AG04449 (cell line): Measurements from ENCODE around the gene ATP13A2.

ENCODE experiments used
- CTCF ChIA-PET: fragments of 350-600 bp; formaldehyde crosslinking; extraction: SDS; loops from one replicate; lab custom pipeline; 2021; ENCODE audit warnings: antibody characterized with exemption; lab: Yijun Ruan, JAX
- POLR2A ChIA-PET: fragments of 400-600, 350-600 bp; formaldehyde crosslinking; extraction: SDS; loops from one replicate; lab custom pipeline; 2020; ENCODE audit warnings: antibody characterized with exemption, inconsistent platforms; lab: Yijun Ruan, JAX
- DNase-seq: peaks from one replicate; pipeline ENCODE4 v3.0.0-alpha.2; 2010; ENCODE audit warnings: low read depth, low spot score
- H3K4me3 ChIP-seq: 2 replicates; pipeline ENCODE4 v1.5.1; 2011; ENCODE audit warnings: low read depth, mild to moderate bottlenecking, control low read depth, low read length
- TF ChIP-seq, protein P1 (sequence below): IDR thresholded peaks from one replicate; pipeline ENCODE4 v1.5.1; 2011; ENCODE audit warnings: mild to moderate bottlenecking, moderate library complexity, low read length, control low read depth, inconsistent platforms; ENCODE audit not compliant: insufficient read depth; ENCODE audit errors: missing control alignments

ATP13A2 gene

GRCh38 chr1:17027900-17028299 is 16.2 kb upstream of the ATP13A2 start:
- H3K4me3 ChIP-seq = no peak overlapping the region
- no peak for DNase-seq
- CTCF ChIA-PET = interaction anchor here (1.2 to 2.1 kb wide), 5 partner anchors 14 to 407 kb away, joined by 3 to 5 read pairs (median 3); no protein-coding TSS in a partner anchor
- POLR2A ChIA-PET = no interaction called here
- TF ChIP-seq, protein P1, sequence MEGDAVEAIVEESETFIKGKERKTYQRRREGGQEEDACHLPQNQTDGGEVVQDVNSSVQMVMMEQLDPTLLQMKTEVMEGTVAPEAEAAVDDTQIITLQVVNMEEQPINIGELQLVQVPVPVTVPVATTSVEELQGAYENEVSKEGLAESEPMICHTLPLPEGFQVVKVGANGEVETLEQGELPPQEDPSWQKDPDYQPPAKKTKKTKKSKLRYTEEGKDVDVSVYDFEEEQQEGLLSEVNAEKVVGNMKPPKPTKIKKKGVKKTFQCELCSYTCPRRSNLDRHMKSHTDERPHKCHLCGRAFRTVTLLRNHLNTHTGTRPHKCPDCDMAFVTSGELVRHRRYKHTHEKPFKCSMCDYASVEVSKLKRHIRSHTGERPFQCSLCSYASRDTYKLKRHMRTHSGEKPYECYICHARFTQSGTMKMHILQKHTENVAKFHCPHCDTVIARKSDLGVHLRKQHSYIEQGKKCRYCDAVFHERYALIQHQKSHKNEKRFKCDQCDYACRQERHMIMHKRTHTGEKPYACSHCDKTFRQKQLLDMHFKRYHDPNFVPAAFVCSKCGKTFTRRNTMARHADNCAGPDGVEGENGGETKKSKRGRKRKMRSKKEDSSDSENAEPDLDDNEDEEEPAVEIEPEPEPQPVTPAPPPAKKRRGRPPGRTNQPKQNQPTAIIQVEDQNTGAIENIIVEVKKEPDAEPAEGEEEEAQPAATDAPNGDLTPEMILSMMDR = no peak

- DNase-seq = no peak
- TF ChIP-seq, protein P1 = no peak
- H3K4me3 ChIP-seq = no peak overlapping the region
- ChIA-PET CTCF (interaction anchor here (1.2 to 2.1 kb wide), 4 partner anchors 14 to 407 kb away, joined by 3 to 5 read pairs (median 3); no protein-coding TSS in a partner anchor), POLR2A (no interaction called here)
These were observed 15.7 kb upstream of the ATP13A2 start for GRCh38 chr1:17027403-17027802.

GRCh38 chr1:17024721-17025120 is 13.0 kb upstream of the ATP13A2 start:
- POLR2A ChIA-PET = no interaction called here
- CTCF ChIA-PET = interaction anchor here (0.9 to 5.5 kb wide), 3 partner anchors 14 to 61 kb away, joined by 3 to 31 read pairs (median 3); no protein-coding TSS in a partner anchor
- TF ChIP-seq, protein P1 = no peak

GRCh38 chr1:17023573-17023972 is 11.8 kb upstream of the ATP13A2 start:
- H3K4me3 ChIP-seq = no peak overlapping the region
- DNase-seq = no peak
- CTCF ChIA-PET = interaction anchor here (1.1 to 5.5 kb wide), 7 partner anchors 9 to 68 kb away, joined by 3 to 31 read pairs (median 5); no protein-coding TSS in a partner anchor
- TF ChIP-seq, protein P1 = no peak
- POLR2A ChIA-PET = interaction anchor here (1.2 kb wide), 1 partner anchor 10 kb away, joined by 4 read pairs; no protein-coding TSS in a partner anchor

More at GRCh38 chr1:17024721-17025120, 13.0 kb upstream of the ATP13A2 start:
- DNase-seq = no peak
- H3K4me3 ChIP-seq = no peak overlapping the region

GRCh38 chr1:17023102-17023501 is 11.4 kb upstream of the ATP13A2 start:
- ChIA-PET POLR2A (interaction anchor here (1.1 to 1.2 kb wide), 2 partner anchors 10 kb away, joined by 3 to 4 read pairs; no protein-coding TSS in a partner anchor), CTCF (interaction anchor here (0.6 to 5.5 kb wide), 7 partner anchors 9 to 71 kb away, joined by 3 to 31 read pairs (median 5); no protein-coding TSS in a partner anchor)
- TF ChIP-seq, protein P1 = no peak
- no peak for DNase-seq
- no peak overlapping the region for H3K4me3 ChIP-seq

DNA sequence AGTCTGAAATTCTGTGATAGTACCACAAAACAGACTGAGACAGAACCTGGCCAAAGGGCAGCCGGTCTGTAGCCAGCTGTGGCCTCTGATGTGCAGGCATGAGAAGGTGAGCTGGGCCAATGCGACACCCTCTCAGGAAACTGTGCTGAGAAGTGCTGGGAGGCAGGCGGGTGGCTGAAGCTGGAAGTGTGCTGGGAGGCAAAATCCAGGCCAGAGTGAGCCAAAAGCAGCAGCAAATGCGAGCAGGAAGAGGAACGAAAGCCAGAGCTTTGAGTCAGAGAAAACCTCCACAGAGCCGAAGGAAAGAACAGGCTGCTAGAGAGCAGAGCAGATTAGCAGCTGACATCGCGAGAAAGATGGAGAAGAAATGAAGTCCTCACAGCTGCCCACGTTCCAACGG is 10.2 kb upstream of the ATP13A2 start:
- H3K4me3 ChIP-seq = no peak overlapping the region
- ChIA-PET CTCF (interaction anchor here (1.9 to 5.5 kb wide), 3 partner anchors 25 to 70 kb away, joined by 6 to 31 read pairs (median 7); no protein-coding TSS in a partner anchor), POLR2A (no interaction called here)
- DNase-seq = no peak
- TF ChIP-seq, protein P1 = no peak
